OCI-LY3 (cell line): Measurements from ENCODE around the gene NKX2-1.

ENCODE experiments used
- EZH2phosphoT487 ChIP-seq: fragments of 200-600 bp; shearing (Covaris generic); IDR thresholded peaks from 2 replicates; pipeline ENCODE4 v1.6.1; 2018; ENCODE audit warnings: antibody characterized with exemption, mixed run types, low read depth
- TF ChIP-seq, protein P1 (sequence below): fragments of 200-600, 300-600 bp; sonication (generic); IDR thresholded peaks from 2 replicates; pipeline ENCODE4 v1.5.1; 2014; ENCODE audit warnings: antibody characterized with exemption, low read length, low read depth

DNA sequence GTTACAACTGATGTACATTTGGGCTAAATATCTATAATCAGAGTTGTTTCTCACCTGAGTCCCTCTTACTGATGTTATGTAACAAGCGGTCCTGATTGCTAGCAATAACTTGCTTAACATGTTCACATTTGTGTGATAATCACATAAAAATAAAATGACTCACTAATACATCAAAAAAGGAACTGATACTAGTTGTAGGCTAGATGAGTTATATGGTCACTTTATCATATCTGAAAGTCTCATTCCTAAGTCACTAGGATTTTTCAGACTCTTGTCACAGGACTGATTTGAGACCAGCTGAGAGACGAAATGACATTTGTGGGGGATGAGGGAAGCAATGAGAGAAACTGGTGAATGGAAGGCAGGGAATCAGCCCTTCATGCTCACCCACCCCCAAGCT, 34.3 kb downstream of the NKX2-1 start:
- TF ChIP-seq, protein P1, sequence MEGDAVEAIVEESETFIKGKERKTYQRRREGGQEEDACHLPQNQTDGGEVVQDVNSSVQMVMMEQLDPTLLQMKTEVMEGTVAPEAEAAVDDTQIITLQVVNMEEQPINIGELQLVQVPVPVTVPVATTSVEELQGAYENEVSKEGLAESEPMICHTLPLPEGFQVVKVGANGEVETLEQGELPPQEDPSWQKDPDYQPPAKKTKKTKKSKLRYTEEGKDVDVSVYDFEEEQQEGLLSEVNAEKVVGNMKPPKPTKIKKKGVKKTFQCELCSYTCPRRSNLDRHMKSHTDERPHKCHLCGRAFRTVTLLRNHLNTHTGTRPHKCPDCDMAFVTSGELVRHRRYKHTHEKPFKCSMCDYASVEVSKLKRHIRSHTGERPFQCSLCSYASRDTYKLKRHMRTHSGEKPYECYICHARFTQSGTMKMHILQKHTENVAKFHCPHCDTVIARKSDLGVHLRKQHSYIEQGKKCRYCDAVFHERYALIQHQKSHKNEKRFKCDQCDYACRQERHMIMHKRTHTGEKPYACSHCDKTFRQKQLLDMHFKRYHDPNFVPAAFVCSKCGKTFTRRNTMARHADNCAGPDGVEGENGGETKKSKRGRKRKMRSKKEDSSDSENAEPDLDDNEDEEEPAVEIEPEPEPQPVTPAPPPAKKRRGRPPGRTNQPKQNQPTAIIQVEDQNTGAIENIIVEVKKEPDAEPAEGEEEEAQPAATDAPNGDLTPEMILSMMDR, result no peak
- no peak for TF ChIP-seq EZH2phosphoT487
